Activated T-cell treated with anti-CD3 and anti-CD28 coated beads for 4 hours (primary cell): ENCODE measurements around the gene SEMA5B.

ENCODE experiments used
- DNase-seq: peaks from one replicate; pipeline ENCODE4 v3.0.0-alpha.2; 2020

SEMA5B gene

DNA sequence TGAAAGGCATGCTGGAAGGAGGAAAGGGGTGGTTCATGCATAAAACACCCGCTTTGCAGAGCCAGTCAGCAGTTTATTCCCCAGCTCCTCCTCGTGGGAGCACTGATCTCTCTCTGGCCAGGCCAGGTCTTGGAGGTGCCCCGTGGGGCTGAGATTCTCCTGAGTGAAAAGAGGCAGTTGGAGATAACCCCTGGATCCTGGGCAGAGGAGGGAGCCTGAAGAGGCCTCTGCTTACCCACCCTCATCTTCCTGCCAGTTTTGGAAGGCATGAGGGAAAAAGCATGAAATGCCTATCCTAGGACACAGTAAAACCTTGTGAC lies 108.3 kb downstream of the SEMA5B start:
- DNase-seq: no peak

DNA sequence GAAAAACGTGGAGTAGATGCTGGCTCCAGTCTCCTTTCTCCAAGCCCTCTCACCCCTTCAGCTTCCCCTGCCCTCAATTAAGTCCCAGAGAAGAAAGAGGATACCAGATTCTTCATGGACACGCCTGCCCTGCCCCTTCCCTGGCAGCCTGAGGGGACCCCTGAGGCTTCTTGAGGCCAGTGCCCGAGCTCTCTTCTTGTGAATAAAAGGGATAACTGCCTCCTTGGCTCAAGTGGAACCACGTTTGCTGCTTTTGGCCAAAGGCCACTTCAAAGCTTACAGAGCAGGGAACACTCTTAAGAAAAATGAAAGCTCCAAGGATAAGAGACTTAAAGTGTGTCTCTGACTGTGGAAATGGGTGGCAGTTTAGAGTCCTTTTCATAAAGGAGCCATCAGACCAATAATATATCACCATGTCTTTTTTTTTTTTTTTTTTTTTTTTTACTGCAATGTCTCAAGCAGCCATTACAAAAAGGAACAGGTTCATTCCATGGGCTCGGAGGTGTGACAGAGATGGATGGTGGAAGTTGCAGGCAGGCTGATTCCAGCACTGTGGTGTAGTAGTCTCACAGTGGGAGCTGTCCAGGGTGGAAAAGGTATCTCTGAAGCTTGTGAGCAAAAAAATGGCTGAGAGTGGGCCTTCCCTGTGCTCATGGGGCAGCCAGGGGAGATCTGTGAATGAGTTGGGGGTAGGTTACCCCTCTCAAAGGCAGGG lies 108.8 kb downstream of the SEMA5B start:
- DNase-seq: no peak

DNA sequence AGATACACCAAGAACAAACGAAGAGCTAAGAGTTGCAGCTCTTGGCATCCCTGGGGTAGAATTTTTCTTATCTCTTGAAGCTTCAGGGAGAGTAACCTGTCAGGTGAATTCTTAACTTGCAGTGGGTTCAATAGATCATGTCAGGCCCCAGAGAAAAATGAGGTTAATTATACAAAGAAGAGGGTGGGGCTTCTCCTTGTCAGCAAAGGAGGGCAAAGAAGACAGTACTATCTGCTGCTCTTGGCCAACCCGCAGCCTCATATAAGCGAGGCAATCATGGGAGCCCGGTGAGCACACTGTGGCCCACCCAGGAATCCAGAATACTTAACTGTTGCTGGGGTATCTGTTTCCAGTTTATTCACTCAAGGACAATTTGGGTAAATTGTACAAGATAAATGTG lies 110.2 kb downstream of the SEMA5B start:
- DNase-seq: no peak

DNA sequence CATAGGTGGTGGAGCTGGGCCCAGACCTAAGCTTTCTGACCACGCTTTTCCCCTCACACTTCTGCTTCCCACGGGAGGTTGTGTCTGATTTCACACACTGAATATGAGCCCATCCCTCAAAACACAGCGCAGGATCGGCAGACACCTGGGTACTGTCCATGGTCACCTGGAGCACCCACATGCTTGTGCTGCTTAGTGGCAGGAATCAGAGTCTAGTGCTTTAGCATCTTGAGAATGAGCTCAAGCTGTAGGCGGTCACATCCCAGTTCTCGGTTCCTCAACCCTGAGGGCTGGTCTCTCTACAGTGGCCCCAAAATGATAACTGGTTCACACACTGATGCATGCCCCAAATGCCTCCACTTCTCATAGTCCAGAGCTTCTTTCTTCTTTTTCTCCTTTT lies 111.0 kb downstream of the SEMA5B start:
- no peak for DNase-seq

DNA sequence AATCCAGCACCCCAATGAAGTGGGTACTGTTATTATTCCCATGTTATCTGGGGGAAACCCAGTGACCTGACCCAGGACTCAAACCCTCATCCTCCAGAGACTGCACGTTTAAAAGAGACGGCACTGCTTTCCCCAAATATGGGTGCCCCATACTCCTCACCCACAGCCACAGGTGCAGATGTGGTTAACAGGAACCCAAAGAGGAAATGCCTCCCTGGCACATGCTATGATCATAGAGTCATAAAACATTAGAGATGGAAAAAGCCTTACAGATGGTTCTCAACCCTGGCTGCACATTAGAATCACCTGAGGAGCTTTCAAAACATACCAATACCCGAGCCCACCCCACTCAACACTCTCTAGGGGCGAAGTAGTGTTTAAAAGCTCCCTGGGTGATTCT lies 111.5 kb downstream of the SEMA5B start:
- no peak for DNase-seq

DNA sequence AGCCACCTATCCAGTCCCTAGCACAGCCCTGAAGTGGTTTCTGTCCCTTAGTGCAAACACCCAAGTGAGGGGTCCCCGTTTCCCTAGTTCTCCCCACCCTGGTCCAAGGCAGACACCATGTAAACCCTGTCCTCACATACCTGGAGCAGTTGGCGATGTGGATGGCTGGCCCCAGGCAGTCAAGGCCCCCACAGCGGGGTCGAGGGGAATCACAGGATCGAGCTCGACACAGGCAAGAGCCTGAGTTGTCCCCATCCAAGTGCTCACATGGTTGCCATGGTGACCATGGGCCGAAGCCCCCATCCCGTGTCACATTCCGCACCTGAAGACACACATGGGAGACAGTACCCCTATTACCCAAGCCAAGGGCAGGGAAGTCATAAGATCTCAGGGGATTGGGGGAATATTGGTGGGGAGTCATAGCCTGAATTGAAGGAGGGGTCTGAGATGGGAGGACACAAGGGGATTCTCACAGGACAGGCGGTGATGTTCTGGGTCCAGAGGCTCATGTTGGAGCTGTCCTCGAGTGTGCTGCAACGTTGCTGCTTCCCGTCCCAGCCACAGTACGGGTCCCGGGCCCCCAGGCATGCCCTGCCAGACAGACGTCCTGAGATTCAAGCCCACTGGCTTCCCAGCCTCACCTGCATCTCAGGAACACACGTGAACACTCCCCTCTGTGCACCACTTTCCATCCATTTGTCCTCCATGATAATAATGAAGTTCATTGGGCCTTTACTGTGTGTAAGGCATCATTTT lies 112.1 kb downstream of the SEMA5B start:
- no peak for DNase-seq

DNA sequence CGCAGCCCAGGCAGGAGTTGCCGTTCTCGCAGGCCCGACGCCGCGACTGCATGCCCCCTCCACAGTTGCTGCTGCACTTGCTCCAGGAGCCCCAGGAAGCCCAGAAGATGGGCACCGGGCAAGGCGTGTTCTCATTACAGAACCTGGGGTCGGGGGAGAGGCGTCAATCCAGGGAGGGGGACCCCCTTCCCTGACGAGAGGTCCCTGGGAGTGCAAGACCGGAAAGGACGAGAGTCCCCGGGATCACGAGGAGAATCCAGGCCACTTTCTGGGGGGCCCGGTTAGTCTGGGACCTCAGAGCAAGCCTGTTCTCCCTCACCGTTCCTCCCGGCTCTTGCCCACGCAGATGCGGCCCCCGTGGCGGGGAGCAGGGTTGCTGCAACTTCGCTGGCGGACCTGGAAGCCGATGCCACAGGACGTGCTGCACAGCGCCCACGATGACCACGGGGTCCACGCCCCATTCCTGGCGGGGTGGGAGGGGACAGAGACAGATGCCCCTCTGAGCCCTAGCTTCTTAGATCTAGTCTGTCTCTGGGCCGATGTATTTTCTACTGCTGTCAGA lies 113.9 kb downstream of the SEMA5B start:
- no peak for DNase-seq

DNA sequence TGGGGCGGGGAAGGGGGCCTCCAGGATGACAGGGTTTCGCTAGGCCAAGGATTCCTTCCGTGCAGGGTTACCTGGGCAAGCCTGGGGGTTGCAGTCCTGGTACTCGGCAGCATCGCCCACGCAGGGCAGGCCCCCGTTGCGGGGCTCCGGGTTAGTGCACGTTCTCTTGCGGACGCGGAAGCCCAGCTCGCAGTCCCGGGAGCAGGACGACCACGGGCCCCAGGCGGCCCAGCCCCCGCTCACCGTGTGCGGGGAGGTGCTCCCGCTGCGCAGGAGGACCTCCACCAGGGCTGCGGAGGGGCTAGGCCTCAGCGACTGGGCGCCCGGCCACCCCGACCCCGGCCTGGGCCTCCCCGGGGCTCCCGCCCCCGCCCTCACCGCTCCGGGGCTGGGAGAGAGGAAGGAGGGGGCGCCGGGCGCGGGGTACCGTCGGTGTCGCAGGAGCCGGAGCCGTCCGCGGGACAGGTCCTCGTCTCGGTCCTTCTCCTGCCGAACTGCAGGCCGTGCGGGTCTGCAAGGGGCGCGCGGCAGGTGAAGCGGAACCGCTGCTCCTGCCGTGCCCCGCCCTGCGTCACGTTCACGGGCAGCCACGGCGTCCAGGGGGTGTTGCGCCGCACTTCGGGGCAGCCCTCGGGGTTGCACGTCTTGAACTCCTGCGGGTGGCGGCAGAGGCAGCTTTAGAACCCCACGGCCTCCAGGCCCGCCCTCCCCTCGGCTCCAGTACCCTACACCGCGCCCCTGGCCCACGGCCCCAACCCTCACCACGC lies 114.6 kb downstream of the SEMA5B start:
- no peak for DNase-seq

DNA sequence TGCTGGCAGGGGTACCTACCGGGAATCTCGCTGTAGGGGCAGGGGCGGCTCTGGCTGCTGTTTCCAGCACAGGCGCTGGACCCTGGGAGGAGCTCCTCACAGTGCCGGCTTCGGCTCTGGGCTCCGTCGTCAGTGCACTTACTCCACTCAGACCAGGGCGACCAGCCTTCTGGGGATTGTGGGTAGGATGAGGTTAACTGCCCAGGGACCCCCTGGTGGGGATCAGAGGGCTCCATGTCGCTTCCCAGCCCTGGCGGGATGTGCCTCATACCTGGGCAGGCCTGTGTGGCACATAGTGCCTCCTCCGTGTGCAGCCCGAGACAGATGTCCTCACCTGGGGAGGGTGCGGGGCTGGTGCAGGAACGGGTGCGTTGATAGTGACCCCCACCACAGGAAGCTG lies 115.7 kb downstream of the SEMA5B start:
- DNase-seq: no peak

DNA sequence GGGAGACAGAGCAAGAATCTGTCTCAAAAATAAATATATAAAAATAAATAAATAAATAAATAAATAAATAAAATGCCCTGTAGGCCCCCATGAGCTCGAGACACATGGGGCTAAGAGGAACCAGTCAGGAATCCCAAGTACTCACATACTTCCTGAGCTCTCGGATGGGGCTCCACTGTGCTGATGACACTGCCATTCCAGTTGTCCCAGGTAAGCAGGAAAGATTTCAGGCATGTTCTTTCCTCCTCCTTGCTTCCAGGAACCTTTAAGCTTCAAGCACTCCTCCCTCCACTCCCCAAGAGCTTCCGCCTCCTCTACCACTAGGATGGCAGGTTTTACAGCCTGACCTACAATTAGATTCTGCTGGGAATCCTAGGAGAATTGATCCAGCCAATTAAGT lies 119.3 kb downstream of the SEMA5B start:
- no peak for DNase-seq

DNA sequence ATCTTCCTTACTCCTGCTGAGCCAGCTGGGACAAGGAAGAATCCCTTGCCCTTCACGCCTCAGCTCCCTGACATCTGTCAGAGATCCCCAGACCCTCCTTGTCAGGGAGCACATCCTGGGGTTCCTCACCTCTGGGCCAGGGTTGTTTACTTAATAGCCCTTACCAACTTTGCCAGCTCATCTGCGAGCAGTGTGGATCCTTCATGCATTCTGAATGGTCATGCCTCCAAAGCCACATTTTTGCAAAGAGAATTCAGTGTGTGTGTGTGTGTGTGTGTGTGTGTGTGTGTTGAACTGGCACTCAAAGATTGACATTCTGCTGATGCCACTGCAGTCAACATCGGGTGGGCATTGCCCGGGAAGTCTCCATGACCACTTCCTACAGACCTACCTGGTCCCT lies 120.1 kb downstream of the SEMA5B start:
- DNase-seq: no peak

DNA sequence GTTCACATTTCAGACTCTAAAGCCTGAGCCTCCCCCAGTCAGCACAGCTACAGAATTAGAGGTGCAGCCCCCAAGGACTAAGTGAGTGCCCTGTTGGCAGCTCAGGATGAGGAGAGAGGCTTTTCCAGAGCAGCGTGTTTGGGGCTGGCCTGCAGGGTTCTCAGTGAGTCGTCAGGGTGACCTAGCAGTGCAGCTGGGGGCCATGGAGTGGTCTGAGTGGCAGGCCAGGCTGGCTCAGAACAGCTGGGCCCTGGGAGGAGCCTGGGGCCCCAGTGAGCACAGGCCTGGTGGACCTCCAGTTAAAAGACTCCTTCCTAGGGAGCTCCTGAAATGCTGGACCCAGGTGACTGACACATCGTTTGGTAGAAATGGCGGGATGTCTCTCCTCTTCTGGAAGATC lies 124.4 kb downstream of the SEMA5B start:
- no peak for DNase-seq

DNA sequence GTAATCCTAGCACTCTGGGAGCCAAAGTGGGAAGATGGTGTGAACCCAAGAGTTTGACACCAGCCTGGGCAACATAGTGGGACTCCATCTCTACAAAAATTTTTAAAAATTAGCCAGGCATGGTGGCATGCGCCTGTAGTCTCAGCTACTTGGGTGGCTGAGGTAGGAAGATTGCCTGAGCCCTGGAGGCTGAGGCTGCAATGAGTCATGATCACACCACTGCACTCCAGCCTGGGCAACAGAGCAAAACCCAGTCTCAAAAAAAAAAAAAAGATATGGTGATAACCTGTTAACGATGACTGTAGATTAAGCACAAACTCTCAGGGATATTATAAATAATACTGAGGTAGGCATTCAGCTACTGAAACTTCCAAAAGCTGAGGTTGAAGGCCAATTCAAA lies 125.2 kb downstream of the SEMA5B start:
- no peak for DNase-seq

DNA sequence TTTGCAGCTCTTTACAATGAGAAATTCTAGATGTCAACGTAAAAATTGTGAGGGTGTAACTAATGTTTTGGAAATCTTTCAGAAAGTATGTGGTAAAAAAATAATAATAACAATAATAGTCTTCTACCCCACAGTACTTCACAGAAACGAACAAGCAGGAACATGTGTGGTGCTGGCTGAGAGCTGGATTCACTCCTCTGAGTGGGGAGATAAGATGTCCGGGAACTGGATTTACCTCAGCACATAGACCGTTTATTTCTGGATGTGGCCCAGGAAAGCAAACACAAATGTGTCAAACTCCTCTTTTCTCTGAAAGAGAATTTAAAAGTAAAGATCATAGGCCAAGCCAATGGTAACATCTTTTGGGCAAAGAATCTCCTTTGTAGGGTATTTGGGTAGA lies 129.3 kb downstream of the SEMA5B start:
- no peak for DNase-seq

DNA sequence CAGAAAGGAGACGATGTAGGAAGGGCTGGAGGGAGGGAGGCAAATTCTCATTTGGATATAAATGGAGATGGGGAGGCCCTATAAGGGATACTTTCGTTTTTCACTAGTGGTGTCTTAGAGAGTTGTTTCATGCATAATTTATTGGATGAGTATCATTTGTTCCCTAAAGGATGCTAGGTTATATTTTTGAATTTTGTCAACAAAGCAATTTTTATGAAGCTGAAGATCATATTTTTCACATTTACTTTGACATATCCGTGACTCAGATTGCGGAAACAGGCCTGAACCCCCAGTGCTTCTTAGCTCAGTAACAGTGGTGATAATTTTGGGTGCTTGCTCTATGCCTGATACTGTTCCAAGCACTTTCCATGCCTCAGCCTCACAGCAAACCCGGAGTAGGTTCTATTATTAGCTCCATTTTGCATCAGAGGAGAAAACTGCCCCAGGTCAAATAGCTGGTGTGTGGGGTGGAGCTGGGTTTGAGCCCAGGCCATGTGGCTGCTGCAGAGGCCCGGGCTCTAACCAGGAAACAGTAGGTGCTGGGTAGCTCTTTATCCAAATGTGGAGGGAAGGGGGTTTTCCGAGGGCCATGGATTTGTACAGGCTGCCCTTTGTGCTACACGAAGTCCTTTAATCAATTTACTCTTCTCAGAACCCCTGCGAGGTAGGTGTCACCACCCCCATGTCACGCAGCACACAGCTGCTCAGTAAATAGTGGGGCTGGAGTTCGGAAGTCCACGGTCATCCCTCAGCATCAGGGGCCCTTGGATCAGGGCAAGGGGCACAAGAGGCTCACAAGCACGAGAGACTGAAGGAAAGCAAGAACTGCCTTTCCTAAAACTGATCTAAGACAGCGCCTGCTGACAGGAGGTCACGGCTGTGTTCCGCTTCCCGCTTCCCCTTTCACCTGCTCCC lies 133.6 kb downstream of the SEMA5B start:
- no peak for DNase-seq

DNA sequence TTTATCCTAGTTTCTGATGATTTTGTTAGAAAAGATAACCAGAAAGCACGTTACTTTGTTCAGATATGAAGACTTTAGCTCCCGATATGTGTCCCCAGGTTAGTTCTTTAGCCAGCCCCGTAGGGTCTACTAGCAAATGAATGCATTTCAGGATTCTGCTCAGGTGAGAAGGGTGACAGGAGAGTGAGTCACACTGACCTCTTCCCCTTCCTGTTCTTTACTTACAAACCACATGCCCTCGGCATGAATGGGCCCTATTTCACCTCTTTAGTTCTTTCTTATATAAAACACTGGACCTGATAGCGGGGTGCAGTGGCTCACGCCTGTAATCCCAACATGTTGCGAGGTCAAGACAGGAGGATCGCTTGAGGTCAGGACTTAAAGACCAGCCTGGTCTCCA lies 134.3 kb downstream of the SEMA5B start:
- DNase-seq: no peak

DNA sequence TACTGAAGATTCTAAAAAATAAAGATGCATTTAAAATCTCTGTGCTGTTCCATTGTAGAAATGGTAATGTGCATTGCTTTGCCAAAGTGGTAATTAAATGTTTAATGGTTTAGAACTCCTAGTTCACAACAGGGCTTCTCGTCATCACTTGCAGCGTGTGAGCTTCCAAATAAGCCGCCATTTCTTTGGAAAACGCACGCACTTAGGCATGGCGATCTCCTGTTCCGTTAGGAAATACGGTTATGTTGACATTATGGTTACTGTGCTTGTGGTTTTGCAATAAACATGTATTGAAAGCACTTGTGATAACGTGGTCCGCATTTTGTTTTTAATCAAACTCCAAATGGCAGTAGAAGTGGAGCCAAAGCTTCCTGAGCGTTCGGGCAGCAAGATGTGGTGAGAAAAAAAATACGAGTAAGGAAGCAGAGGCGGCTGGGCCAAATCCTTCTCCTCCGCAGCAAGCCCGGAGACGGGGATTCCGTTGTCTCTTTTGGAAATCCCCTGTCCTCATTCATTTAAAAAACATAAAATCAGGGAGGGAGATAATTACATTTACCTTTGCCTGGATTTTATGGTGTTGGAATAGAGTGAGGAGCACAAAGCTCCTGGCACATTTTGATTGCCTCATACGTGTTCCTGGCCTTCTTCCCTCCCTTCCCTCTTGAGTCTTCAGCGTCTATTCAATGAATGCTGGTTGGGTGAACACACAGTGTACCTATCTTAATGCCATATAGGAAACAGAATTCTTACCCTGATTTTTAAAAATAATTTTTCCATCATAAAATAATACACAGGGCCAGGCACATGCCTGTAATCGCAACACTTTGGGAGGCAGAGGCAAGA lies 135.2 kb downstream of the SEMA5B start:
- DNase-seq: no peak

DNA sequence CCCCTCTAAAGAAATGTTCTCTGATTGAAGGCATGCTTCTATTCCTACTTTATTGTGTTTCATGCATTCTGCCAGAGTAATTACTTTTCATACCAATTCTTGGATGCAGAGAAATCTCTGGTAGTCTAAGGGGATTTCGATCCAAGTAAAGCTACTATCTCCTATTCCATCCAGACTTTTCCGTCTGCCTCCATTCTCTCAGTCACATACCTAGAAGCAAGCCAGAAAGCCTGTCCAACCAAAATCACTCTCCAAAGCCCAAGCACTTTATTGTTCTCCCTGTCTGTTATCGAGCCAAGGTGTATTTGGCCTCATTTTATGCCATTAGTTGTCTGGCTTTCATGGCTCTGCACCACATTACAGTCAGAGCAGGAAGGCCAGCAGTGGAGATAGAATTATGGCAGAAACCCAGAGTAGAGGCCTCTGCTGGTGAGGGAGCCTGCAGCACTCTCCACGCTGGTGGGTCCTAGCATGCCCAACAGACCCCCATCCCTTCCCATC lies 136.8 kb downstream of the SEMA5B start:
- no peak for DNase-seq

DNA sequence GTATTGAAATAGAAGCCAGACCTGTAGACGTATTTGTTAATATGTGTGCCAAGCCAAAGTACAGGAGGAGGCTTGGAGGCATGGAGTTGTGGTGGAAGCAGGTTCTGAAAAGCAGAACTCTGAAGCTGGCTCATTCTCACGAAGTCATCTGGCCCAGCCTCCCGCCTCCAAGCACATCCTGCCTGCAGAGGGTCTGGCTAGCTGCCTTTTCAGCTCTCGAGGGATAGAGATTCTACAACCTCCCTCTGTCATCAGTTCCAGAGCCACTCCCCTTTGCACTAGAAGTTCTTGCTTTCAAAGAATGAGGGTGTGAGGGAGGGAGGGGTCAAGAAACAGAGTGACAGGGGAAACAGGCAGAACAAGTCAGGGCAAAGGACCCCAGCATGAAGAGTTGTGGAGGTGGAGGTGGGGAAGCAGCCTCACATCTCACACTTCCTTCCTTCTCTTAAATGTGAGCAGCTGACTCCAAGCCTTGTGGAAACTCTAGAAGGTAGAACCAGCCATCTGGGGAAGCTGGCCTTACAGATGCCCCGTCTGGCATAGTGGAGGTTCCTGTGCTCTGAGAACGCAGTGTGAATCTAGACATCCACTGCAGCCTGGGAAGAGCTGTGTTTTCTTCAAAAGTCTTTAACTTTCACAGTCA lies 137.4 kb downstream of the SEMA5B start:
- DNase-seq: no peak

DNA sequence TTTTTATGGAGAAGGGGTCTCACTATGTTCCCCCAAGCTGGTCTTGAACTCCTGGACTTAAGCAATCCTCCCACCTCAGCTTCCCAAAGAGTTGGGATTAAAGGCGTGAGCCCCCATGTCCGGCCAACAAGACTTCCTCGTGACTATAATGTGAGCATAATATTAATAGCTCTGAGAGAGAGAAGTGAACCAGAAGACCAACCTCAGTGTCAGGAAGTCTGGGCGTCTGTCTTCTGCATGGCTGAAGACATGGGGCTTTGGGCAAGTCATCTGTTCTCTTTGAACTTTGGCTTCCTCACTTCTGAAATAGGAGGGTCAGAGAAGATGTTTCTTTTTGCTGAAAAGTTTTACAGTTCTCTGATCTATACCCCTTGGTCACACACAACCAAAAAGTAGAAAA lies 140.6 kb downstream of the SEMA5B start:
- DNase-seq: no peak

DNA sequence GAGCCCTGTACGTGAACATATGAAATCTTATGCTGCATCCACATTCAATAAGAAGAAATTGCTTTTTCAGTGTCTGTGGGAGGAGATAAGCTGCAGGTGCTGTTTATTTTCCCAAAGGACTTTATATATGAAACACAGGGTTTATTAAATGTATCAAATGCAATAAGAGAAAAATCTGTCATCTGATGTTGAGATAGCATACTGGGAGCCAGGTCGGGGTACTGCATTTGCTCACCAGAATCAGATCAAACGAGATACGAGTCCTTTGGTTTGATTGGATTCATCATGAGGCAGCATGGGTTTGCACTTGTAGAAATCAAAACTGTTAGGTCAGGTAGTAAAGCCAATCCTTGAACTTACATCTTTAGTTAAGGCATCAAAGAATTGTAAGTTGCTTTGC lies 141.3 kb downstream of the SEMA5B start:
- no peak for DNase-seq
